Transverse colon (tissue), 3 donors: ENCODE data around the gene MATN1.

Source experiments
- CTCF ChIP-seq, 5 experiments: fragments of 200-600 bp in 3 of 5; fragments of 450-650 bp in 2 of 5; sonication (generic) in 3 of 5; IDR thresholded peaks; 1 replicate in 2 of 5; 2 replicates in 3 of 5; pipeline ENCODE4 v1.5.1; 2016 to 2017; ENCODE audit warnings: antibody characterized with exemption in 5 of 5, inconsistent platforms in 3 of 5, mild to moderate bottlenecking in 2 of 5, moderate library complexity in 1 of 5
- POLR2A ChIP-seq: fragments of 450-650 bp; IDR thresholded peaks from one replicate; pipeline ENCODE4 v1.6.1; 2016; ENCODE audit warnings: antibody characterized with exemption, mild to moderate bottlenecking, moderate library complexity

- no peak for TF ChIP-seq CTCF (IDR thresholded peaks at IDR 0.05)
- TF ChIP-seq POLR2A = no peak
These were observed 22.7 kb downstream of the MATN1 start for GRCh38 chr1:30700528-30701257.
